ENCODE measurements around the gene SLC29A2. TPM values are rescaled to one million over a fixed set of nuclear protein-coding genes. Genes with fewer than 3 reads are reported as not detected.

SLC29A2 gene
- total and polyA plus RNA-seq, 12 donors: 7.8 to 50.6 (median 9.8) TPM

DNA sequence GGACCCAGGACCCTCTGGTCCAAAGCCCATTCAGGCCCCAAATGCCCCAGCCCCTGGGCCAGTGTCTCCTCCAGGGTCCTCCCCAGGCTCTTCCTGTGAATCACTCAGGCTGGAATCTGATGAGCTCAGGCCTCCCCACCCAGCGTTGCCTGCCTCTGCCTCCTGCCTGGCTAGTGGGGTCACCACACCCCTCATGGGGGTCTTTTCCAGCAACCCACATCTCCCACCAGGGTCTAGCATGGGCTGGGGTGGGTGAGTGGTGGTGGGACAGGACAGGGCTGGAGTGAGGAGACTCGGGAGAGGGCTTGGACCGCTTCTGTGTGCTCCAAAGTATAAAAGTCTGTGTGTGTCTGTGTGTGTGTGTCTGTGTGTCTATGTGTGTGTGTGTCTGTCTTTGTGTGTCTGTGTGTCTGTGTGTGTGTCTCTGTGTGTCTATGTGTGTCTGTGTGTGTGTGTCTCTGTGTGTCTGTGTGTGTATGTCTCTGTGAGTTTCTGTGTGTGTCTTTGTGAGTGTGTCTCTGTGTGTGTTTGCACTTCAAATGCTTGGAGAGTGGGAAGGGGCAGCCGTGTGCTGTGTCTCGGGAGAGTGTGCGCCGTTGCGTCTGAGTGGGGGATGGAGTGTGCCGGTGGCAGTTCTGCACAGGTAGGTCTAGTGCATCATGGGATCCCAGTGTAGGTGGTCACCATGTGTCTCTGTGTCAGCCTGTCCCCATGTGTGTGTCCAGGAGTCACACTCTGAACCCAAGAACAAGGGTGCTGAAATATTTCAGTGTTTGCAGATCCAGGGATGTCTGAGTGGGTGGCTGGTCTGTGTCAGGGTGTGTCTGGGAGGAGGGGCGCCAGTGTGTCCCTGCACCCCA lies 44.2 kb downstream of the SLC29A2 start:
- Histone ChIP-seq H3K4me1 (peaks cover 21 to 41% (median 30%) of the 10 kb centered on the region in 9 donors), H3K27ac (peak overlapping the region; percentile 69 to 89 (median 76)), H3K4me3 (no peak overlapping the region), H3K27me3 (no peaks in the 10 kb centered on the region), H3K9me3 (no peaks in the 10 kb centered on the region), H3K36me3 (peaks cover 0 to 11% (median 0%) of the 10 kb centered on the region in 9 donors)
- DNase-seq: no peak
- WGBS, 2 donors: 73 to 76% methylated on average over 10 of the region's 10 CpGs
- TF ChIP-seq, protein P1, sequence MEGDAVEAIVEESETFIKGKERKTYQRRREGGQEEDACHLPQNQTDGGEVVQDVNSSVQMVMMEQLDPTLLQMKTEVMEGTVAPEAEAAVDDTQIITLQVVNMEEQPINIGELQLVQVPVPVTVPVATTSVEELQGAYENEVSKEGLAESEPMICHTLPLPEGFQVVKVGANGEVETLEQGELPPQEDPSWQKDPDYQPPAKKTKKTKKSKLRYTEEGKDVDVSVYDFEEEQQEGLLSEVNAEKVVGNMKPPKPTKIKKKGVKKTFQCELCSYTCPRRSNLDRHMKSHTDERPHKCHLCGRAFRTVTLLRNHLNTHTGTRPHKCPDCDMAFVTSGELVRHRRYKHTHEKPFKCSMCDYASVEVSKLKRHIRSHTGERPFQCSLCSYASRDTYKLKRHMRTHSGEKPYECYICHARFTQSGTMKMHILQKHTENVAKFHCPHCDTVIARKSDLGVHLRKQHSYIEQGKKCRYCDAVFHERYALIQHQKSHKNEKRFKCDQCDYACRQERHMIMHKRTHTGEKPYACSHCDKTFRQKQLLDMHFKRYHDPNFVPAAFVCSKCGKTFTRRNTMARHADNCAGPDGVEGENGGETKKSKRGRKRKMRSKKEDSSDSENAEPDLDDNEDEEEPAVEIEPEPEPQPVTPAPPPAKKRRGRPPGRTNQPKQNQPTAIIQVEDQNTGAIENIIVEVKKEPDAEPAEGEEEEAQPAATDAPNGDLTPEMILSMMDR (IDR thresholded peaks at IDR 0.05): no peak
- intact Hi-C loops (cut with DNase I): loop anchor here in 7 of 10 donors (1.0 to 5.0 kb wide), 4 partner anchors 15 to 105 kb away; no protein-coding TSS in a partner anchor
- peak; percentile 16 to 50 (median 28) for ATAC-seq

DNA sequence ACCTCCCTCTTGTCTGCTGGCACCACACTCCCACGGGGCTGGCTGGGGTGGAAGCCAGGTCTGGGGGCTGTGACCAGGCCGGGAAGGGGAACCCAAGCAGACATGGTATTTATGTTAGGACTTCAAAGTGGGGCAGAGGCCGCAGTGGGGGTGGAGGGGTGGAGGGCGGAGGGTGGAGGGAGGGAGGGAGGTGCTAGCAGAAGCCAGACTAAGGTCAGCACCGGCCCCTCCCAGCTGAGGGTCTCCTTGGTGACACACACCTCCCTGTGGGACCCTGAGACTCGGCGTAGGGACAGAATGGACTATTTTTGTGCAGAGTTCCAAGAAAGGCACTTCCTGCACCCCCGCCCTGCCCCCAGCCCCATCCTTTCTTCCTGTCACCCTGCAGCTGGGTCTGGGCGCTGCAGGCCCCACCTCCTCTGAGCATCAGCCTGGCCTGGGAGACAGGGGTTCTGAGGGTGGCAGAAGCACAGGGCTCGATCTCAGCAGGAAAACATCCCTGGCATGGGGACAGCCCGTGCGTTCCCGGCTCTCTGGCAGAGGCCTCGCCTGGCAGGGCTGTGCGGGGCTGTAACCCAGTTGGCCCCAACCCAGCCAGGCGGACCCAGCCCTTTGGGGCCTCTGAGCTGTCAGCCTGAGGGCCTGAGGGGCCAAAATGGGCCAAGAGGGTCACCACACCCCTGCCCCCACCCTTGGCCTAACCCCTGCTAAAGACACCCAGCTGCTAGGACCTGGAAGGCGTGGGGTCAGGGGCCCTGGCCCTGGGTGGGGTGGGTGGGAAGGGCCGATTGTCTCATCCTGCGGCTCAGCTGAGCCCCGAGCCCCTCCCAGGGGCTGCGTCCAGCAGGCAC lies 45.1 kb downstream of the SLC29A2 start:
- intact Hi-C loops (cut with DNase I): loop anchor here in 1 of 10 donors (5.0 kb wide), 1 partner anchor 104 kb away; no protein-coding TSS in a partner anchor
- DNase-seq: peak; percentile 77

DNA sequence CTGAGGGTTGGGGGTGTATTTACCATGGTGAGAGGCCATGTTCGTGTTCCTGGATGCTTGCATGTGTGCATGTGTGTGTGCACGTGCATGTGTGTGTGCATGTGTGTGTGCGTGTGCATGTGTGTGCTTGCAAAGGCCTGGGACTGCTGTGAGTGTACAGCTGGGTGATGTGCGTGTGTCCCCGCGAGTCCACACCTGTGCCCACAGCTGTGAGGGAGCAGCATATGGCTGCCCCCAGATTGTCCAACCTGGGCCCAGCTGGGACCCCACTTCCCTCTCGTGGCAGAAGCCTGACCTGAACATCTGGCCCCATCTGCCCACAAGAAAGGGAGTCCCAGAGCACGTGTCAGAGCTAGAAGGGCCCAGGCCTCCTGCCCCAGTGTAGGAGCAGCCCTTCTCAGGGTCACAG lies 46.3 kb downstream of the SLC29A2 start:
- 83 to 86% methylated on average over 8 of the region's 8 CpGs for WGBS, 2 donors

More for the DNA sequence above, 45.1 kb downstream of the SLC29A2 start:
- Histone ChIP-seq H3K27ac (peak overlapping the region; percentile 69 to 89 (median 76)), H3K36me3 (peaks cover 0 to 2% (median 0%) of the 10 kb centered on the region in 9 donors), H3K4me1 (peaks cover 21 to 50% (median 32%) of the 10 kb centered on the region in 9 donors), H3K9me3 (no peaks in the 10 kb centered on the region), H3K4me3 (no peak overlapping the region), H3K27me3 (no peaks in the 10 kb centered on the region)
- TF ChIP-seq, protein P1 (IDR thresholded peaks at IDR 0.05): no peak
- ATAC-seq: peak; percentile 41 to 86 (median 68)
- WGBS, 2 donors: 38 to 39% methylated on average over 21 of the region's 21 CpGs

More for the DNA sequence above, 46.3 kb downstream of the SLC29A2 start:
- Histone ChIP-seq H3K27me3 (no peaks in the 10 kb centered on the region), H3K4me3 (no peak overlapping the region), H3K36me3 (no peaks in the 10 kb centered on the region), H3K4me1 (peaks cover 21 to 50% (median 32%) of the 10 kb centered on the region in 9 donors), H3K9me3 (no peaks in the 10 kb centered on the region), H3K27ac (peak overlapping the region in 7 of 10 donors; percentile 5 to 89 (median 78))
- no peak for DNase-seq
- TF ChIP-seq, protein P1 (IDR thresholded peaks at IDR 0.05): no peak
- intact Hi-C loops (cut with DNase I): loop anchor here in 1 of 10 donors (5.0 kb wide), 1 partner anchor 103 kb away; no protein-coding TSS in a partner anchor
- ATAC-seq: no peak
